HAP-1 (cell line): Measurements from ENCODE around the gene DRD4.
"Not testable (repeated sequence)": the region's sequence is repeated elsewhere in the genome, so short reads cannot be mapped to it uniquely, and the experiment has no call there.

Experiments used
- DNase-seq, 2 experiments: peaks; one replicate each; pipeline ENCODE4 v3.0.0-alpha.2; 2016 to 2020; ENCODE audit warnings: low spot score in 2 of 2
- H3K27me3 ChIP-seq: fragments of 250-450 bp; sonication (Bioruptor Pico); 2 replicates; pipeline ENCODE4 v1.5.1; 2020; ENCODE audit warnings: low read depth, mild to moderate bottlenecking, moderate library complexity
- H3K36me3 ChIP-seq: fragments of 250-450 bp; sonication (Bioruptor Pico); replicated peaks from 2 replicates; pipeline ENCODE4 v1.5.1; 2020; ENCODE audit warnings: mild to moderate bottlenecking
- H3K4me1 ChIP-seq: fragments of 250-450 bp; sonication (Bioruptor Pico); 2 replicates; pipeline ENCODE4 v1.5.1; 2020; ENCODE audit warnings: mild to moderate bottlenecking
- H3K4me3 ChIP-seq: fragments of 250-450 bp; sonication (Bioruptor Pico); 2 replicates; pipeline ENCODE4 v1.5.1; 2020; ENCODE audit warnings: mild to moderate bottlenecking, moderate library complexity
- H3K9me3 ChIP-seq: fragments of 250-450 bp; sonication (Bioruptor Pico); 2 replicates; pipeline ENCODE4 v1.5.1; 2020; ENCODE audit warnings: mild to moderate bottlenecking, moderate library complexity
- in situ Hi-C: fragments of 300-500 bp; cut with MboI; formaldehyde crosslinking; loops from 3 replicates; pipeline ENCODE4 v1.14.3; 2020; ENCODE audit warnings: low sequenced_read_pairs, inconsistent platforms, mixed read lengths

The DRD4 gene

DNA sequence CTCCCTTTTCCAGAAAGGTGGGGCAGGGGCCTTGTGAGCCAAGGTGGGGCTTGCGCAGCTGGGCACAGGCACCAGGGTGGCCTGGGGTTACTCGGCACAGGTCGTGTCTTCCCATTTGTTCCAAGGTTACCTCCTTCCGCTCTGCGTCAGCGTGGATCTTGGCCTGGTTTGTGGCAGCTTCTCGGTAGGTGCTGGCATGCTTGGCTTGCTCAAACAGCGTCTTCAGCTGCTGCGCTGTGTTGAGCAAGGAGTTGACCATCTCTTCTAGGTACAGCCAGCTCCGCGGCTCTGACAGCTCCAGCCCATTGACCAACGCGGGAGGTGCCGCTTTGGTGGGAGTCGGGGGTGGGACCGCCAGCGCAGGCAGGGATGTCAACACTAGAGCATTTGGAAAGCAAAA is 37.3 kb downstream of the DRD4 start:
- in situ Hi-C loops: no loop called here
- no peaks in the 10 kb centered on the region for H3K4me1 ChIP-seq
- no peaks in the 10 kb centered on the region for H3K9me3 ChIP-seq
- H3K36me3 ChIP-seq: peaks cover 60% of the 10 kb centered on the region
- H3K4me3 ChIP-seq: no peak overlapping the region
- H3K27me3 ChIP-seq: no peaks in the 10 kb centered on the region
- DNase-seq: no peak

- peaks cover 80% of the 10 kb centered on the region for H3K36me3 ChIP-seq
- no peaks in the 10 kb centered on the region for H3K4me1 ChIP-seq
- H3K27me3 ChIP-seq: no peaks in the 10 kb centered on the region
- H3K9me3 ChIP-seq: no peaks in the 10 kb centered on the region
- H3K4me3 ChIP-seq: no peak overlapping the region
- DNase-seq: no peak
- in situ Hi-C loops: no loop called here
Measured at GRCh38 chr11:678297-678696, 41.2 kb downstream of the DRD4 start.

DNA sequence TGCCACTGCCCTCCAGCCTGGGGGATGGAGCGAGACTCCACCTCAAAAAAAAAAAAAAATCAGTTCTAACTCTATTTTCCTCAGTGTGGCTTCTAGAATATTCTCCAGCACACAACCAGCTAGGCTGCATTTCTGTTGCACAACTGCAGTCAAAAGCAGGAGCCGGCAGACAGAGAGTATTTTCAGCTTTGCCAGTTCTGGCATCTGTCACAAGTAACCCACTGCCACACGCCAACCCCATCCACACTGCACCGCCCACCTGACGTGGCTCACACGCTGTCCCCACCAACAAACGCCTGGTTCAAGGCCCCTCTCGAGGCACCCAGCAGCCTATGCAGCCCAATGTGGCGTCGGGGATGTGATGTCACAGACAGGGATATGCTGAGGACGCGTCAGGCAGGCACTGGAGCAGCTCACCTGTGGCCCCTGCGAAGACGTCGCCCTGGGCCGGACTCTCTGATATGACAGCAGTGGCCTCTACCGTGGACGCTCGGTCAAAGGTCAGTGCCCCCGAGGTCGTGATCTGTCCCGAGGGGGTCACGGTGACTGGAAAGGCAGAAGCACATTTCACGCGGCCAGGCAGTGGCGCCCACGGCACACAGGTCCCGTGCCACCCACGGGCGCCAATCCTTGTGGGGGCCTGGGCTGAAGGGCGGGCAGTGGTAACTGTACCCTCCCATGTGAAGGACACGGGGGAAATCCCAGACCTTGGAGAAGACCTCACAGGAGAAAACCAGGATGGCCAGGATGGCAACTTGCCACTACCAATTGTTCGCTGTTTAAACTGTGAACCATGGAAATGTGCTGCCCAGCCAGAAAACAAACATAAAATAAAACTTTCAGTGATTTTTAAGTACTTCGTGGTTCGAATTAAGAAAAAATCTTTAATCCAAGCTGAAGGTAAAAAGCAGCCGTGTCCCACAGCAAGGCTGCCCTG is 42.5 kb downstream of the DRD4 start:
- H3K4me1 ChIP-seq: no peaks in the 10 kb centered on the region
- H3K4me3 ChIP-seq: no peak overlapping the region
- no peak for DNase-seq
- H3K36me3 ChIP-seq: peaks cover 77% of the 10 kb centered on the region
- H3K27me3 ChIP-seq: no peaks in the 10 kb centered on the region
- H3K9me3 ChIP-seq: no peaks in the 10 kb centered on the region
- in situ Hi-C loops: no loop called here

DNA sequence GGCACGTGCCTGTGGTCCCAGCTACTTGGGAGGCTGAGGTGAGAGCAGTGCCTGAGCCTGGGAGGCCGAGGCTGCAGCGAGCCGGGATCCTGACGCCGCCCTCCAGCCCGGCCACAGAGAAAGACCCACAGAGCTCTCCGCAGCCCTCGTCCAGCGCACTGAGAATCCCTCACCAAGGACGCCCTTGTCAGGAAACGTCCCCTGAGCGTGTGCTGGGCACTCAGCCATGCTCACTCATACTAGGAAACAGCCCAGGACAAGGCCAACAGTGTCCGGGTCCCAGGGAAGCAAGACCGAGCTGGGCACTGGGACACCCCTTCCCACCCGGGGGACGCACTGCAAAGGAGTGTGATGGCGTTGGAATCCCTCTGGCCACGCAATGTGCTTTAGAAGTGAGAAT is 43.4 kb downstream of the DRD4 start:
- Histone ChIP-seq H3K4me1 (no peaks in the 10 kb centered on the region), H3K36me3 (peaks cover 75% of the 10 kb centered on the region), H3K27me3 (no peaks in the 10 kb centered on the region), H3K9me3 (no peaks in the 10 kb centered on the region), H3K4me3 (no peak overlapping the region)
- in situ Hi-C loops: no loop called here
- DNase-seq: no peak

DNA sequence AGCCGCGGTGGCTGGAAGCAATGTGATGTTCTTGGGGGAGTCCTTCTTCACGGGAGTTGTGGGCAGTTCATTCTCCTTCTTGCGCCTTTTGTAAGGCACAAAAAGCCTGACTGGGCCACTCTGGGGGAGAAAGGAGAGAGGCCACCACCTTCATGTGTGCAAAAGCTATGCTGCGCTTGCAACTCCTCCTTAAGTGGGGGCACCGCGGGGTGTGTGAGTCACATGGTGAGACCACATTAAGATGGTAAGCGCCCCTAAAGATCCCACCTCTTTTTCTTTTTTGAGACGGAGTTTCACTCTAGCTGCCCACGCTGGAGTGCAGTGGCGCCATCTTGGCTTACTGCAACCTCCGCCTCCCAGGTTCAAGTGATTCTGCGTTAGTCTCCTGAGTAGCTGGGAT is 43.9 kb downstream of the DRD4 start:
- no peak overlapping the region for H3K4me3 ChIP-seq
- H3K4me1 ChIP-seq: no peaks in the 10 kb centered on the region
- no peaks in the 10 kb centered on the region for H3K27me3 ChIP-seq
- DNase-seq: no peak
- in situ Hi-C loops: no loop called here
- peaks cover 78% of the 10 kb centered on the region for H3K36me3 ChIP-seq
- H3K9me3 ChIP-seq: no peaks in the 10 kb centered on the region

DNA sequence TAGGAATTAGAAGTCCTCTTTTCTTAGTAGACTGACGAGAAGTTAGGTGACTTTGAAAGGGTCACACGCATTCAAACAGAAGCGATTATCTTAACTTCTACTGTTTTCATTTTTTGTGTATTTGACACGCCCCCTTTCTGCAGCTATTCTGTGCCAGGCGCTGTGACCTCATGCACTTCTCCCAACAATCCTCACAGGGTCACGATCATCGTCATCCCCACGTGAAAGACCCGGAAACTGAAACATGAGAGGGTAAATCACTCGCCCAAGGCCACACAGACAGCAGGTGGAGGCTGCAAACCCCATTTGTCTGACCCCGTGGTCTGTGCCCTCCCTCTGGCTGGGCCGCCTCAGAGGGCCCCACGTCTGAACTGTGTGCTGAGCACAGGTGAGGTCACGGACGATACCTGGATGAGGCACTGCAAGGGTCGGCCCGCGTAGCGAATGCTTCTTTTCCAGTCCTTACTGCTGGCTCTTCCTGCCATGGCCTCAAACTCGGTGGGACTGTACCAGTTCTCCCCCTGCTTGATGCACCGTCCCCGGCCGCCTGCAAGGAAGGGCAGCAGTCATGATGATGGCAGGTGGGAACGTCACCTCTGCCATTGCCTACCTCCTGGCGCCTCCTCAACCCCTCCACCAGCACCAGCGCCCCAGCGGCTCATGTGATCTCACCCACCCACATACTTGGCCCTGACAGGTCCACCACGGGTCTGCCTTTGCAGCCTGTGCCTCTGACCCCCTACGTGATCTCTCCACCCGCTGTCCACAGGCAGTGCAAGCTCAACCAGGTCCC is 49.6 kb downstream of the DRD4 start:
- in situ Hi-C loops: no loop called here
- Histone ChIP-seq H3K36me3 (peaks cover 83% of the 10 kb centered on the region), H3K27me3 (no peaks in the 10 kb centered on the region), H3K4me1 (no peaks in the 10 kb centered on the region), H3K4me3 (no peak overlapping the region), H3K9me3 (no peaks in the 10 kb centered on the region)
- no peak for DNase-seq

- H3K27me3 ChIP-seq: no peaks in the 10 kb centered on the region
- H3K4me1 ChIP-seq: no peaks in the 10 kb centered on the region
- no peak overlapping the region for H3K4me3 ChIP-seq
- DNase-seq: no peak
- H3K9me3 ChIP-seq: no peaks in the 10 kb centered on the region
- H3K36me3 ChIP-seq: peaks cover 72% of the 10 kb centered on the region
- in situ Hi-C loops: no loop called here
Measured at GRCh38 chr11:687751-688150, 50.7 kb downstream of the DRD4 start.

GRCh38 chr11:688681-689080 is 51.6 kb downstream of the DRD4 start:
- no peaks in the 10 kb centered on the region for H3K27me3 ChIP-seq
- no peak for DNase-seq
- H3K36me3 ChIP-seq: peaks cover 62% of the 10 kb centered on the region
- H3K4me3 ChIP-seq: no peak overlapping the region
- in situ Hi-C loops: no loop called here
- no peaks in the 10 kb centered on the region for H3K9me3 ChIP-seq
- H3K4me1 ChIP-seq: peaks cover 3% of the 10 kb centered on the region; the same call in 1 of the 2 replicates

GRCh38 chr11:689625-690024 is 52.6 kb downstream of the DRD4 start:
- peaks cover 55% of the 10 kb centered on the region for H3K36me3 ChIP-seq
- in situ Hi-C loops: no loop called here
- H3K4me1 ChIP-seq: peaks cover 3% of the 10 kb centered on the region; the same call in 1 of the 2 replicates
- H3K9me3 ChIP-seq: no peaks in the 10 kb centered on the region
- H3K4me3 ChIP-seq: no peak overlapping the region
- H3K27me3 ChIP-seq: no peaks in the 10 kb centered on the region
- DNase-seq: no peak

DNA sequence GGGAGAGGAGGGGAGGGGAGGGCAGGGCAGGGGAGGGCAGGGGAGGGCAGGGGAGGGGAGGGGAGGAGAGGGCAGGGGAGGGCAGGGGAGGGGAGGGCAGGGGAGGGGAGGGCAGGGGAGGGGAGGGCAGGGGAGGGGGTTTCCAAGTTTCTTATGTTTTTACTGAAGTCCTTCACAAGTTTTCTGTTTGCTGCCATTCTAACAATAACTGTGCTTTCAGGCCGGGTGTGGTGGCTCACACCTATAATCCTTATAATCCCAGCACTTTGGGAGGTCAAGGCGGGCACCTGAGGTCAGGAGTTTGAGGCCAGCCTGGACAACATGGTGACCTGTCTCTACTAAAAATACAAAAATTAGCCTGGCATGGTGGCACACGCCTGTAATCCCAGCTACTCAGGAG is 53.2 kb downstream of the DRD4 start:
- H3K27me3 ChIP-seq, H3K4me1 ChIP-seq, H3K4me3 ChIP-seq, H3K9me3 ChIP-seq, DNase-seq, in situ Hi-C loops: not testable (repeated sequence)
- peaks cover 51% of the 10 kb centered on the region for H3K36me3 ChIP-seq
